A549 (cell line): ENCODE measurements around the gene GRIK4. TPM values are rescaled to one million over a fixed set of nuclear protein-coding genes. Genes with fewer than 3 reads are reported as not detected.

Experiments used
- ATAC-seq, 2 experiments: fragments of 200-7000 bp in 1 of 2; fragments of >200 bp in 1 of 2; cut with Nextera tagmentation in 1 of 2; cut with Tn5 transposase in 1 of 2; 3 replicates each; pipeline versions ENCODE4 v1.8.0 to v1.9.1; 2018 to 2020; ENCODE audit warnings: mild to moderate bottlenecking in 1 of 2, moderate library complexity in 1 of 2
- CTCF ChIA-PET: fragments of 300-600 bp; sonication (Branson Sonifier 250); formaldehyde crosslinking; extraction: SDS; loops from one replicate; lab custom pipeline; 2021; ENCODE audit warnings: antibody characterized with exemption, inconsistent platforms; lab: Yijun Ruan, JAX
- POLR2A ChIA-PET: fragments of 350-600 bp; formaldehyde crosslinking; extraction: SDS; loops from one replicate; lab custom pipeline; 2021; ENCODE audit warnings: antibody characterized with exemption, inconsistent platforms; lab: Yijun Ruan, JAX
- DNase-seq, 2 experiments: peaks; one replicate each; pipeline versions ENCODE4 v3.0.0 to v3.0.0-alpha.2; 2011 to 2016; ENCODE audit warnings: low read depth in 1 of 2, low spot score in 1 of 2
- FAIRE-seq: peaks from 2 replicates; lab custom pipeline; 2011; peaks lifted over from hg19 to GRCh38; lab: Jason Lieb, UNC
- H3K27ac ChIP-seq, 2 experiments: fragments of >200 bp; sonication (Bioruptor Twin); formaldehyde crosslinking; 3 replicates each; pipeline ENCODE4 v1.5.1; 2016 to 2017
- H3K4me1 ChIP-seq: fragments of >200 bp; sonication (Bioruptor Twin); formaldehyde crosslinking; 3 replicates; pipeline ENCODE4 v1.6.1; 2016
- H3K4me2 ChIP-seq: fragments of >200 bp; sonication (Bioruptor Twin); formaldehyde crosslinking; 3 replicates; pipeline ENCODE4 v1.6.1; 2016
- H3K4me3 ChIP-seq: fragments of >200 bp; sonication (Bioruptor Twin); formaldehyde crosslinking; 3 replicates; pipeline ENCODE4 v1.5.1; 2016
- H3K9me3 ChIP-seq: fragments of >200 bp; sonication (Bioruptor Twin); formaldehyde crosslinking; 3 replicates; pipeline ENCODE4 v1.6.1; 2016
- BHLHE40 ChIP-seq: IDR thresholded peaks from 2 replicates; pipeline ENCODE4 v1.6.1; 2012; ENCODE audit warnings: low read depth, low read length, inconsistent platforms
- CBX2 ChIP-seq: fragments of 200-600 bp; sonication (generic); IDR thresholded peaks from 2 replicates; pipeline ENCODE4 v1.6.1; 2016; ENCODE audit warnings: low read depth, mild to moderate bottlenecking, borderline replicate concordance
- CHD2 ChIP-seq: fragments of 150-350 bp; IDR thresholded peaks from 2 replicates; pipeline ENCODE4 v1.6.1; 2014; ENCODE audit warnings: low read length; ENCODE audit not compliant: partially characterized antibody
- EHF ChIP-seq: fragments of 250-450 bp; sonication (Bioruptor Pico); IDR thresholded peaks from 2 replicates; pipeline ENCODE4 v1.5.0; 2020; ENCODE audit warnings: mild to moderate bottlenecking
- EHMT2 ChIP-seq: fragments of 200-600 bp; sonication (generic); IDR thresholded peaks from 2 replicates; pipeline ENCODE4 v1.6.1; 2016; ENCODE audit warnings: antibody characterized with exemption, low read depth, mild to moderate bottlenecking, moderate library complexity
- ESRRA ChIP-seq: fragments of 150-350 bp; IDR thresholded peaks from 2 replicates; pipeline ENCODE4 v1.6.1; 2014; ENCODE audit warnings: mild to moderate bottlenecking, low read length, borderline replicate concordance
- GATA3 ChIP-seq: IDR thresholded peaks from 2 replicates; pipeline ENCODE4 v1.6.1; 2012; ENCODE audit warnings: borderline replicate concordance
- HDAC2 ChIP-seq: fragments of 200-600 bp; sonication (generic); IDR thresholded peaks from 2 replicates; pipeline ENCODE4 v1.6.1; 2016
- HES2 ChIP-seq: fragments of >200 bp; sonication (Bioruptor Twin); formaldehyde crosslinking; IDR thresholded peaks from 2 replicates; pipeline ENCODE4 v1.6.1; 2016
- HOXA7 ChIP-seq: fragments of 250-450 bp; sonication (Bioruptor Pico); IDR thresholded peaks from 2 replicates; pipeline ENCODE4 v1.5.0; 2020; ENCODE audit warnings: mild to moderate bottlenecking, moderate library complexity
- JUN ChIP-seq, 2 experiments: fragments of >200 bp; sonication (Bioruptor Twin); formaldehyde crosslinking; IDR thresholded peaks; 2 replicates in 1 of 2; 3 replicates in 1 of 2; pipeline ENCODE4 v1.6.1; 2016 to 2017
- JUNB ChIP-seq: fragments of >200 bp; sonication (Bioruptor Twin); formaldehyde crosslinking; IDR thresholded peaks from 2 replicates; pipeline ENCODE4 v1.6.1; 2016
- KDM5A ChIP-seq: fragments of 200-600 bp; sonication (generic); IDR thresholded peaks from 2 replicates; pipeline ENCODE4 v1.6.1; 2016; ENCODE audit warnings: antibody characterized with exemption, mild to moderate bottlenecking
- MYC ChIP-seq: IDR thresholded peaks from 2 replicates; pipeline ENCODE4 v1.6.1; 2012; ENCODE audit warnings: mild to moderate bottlenecking, inconsistent platforms, low read length, improper control_type of control experiment, borderline replicate concordance
- NFE2L2 ChIP-seq: fragments of 150-350 bp; conservative IDR thresholded peaks from 2 replicates; pipeline ENCODE4 v1.6.1; 2014; ENCODE audit warnings: low read length
- NPAS2 ChIP-seq: fragments of 250-450 bp; sonication (Bioruptor Pico); IDR thresholded peaks from 2 replicates; pipeline ENCODE4 v1.8.0; 2022; ENCODE audit warnings: mild to moderate bottlenecking, moderate library complexity, borderline replicate concordance
- PBX3 ChIP-seq: IDR thresholded peaks from 2 replicates; pipeline ENCODE4 v1.6.1; 2012
- PHF8 ChIP-seq: fragments of 200-600 bp; sonication (generic); IDR thresholded peaks from 2 replicates; pipeline ENCODE4 v1.6.1; 2016; ENCODE audit warnings: low read depth, mild to moderate bottlenecking, antibody characterized with exemption, moderate library complexity, borderline replicate concordance
- POLR2A ChIP-seq: IDR thresholded peaks from 2 replicates; pipeline ENCODE4 v1.6.1; 2012; ENCODE audit warnings: mild to moderate bottlenecking, low read length
- POLR2AphosphoS2 ChIP-seq: conservative IDR thresholded peaks from 2 replicates; pipeline ENCODE4 v1.6.1; 2012; ENCODE audit warnings: low read length, improper control_type of control experiment, inconsistent platforms
- RARB ChIP-seq: fragments of 250-450 bp; sonication (Bioruptor Pico); IDR thresholded peaks from 2 replicates; pipeline ENCODE4 v1.8.0; 2021; ENCODE audit warnings: mild to moderate bottlenecking, moderate library complexity
- RCOR1 ChIP-seq: fragments of 150-350 bp; IDR thresholded peaks from 2 replicates; pipeline ENCODE4 v1.6.1; 2014; ENCODE audit warnings: antibody characterized with exemption, low read length, low read depth
- RNF2 ChIP-seq: fragments of 200-600 bp; sonication (generic); IDR thresholded peaks from 2 replicates; pipeline ENCODE4 v1.6.1; 2016; ENCODE audit warnings: low read depth, mild to moderate bottlenecking, antibody characterized with exemption, moderate library complexity, borderline replicate concordance
- USF2 ChIP-seq: fragments of 450-650 bp; IDR thresholded peaks from 2 replicates; pipeline ENCODE4 v1.6.1; 2014; ENCODE audit warnings: antibody characterized with exemption
- ZNF302 ChIP-seq: fragments of 250-450 bp; sonication (Bioruptor Pico); IDR thresholded peaks from 2 replicates; pipeline ENCODE4 v1.9.0; 2021; ENCODE audit warnings: inconsistent platforms, mild to moderate bottlenecking, moderate library complexity
- WGBS: methylation state at CpG from one replicate; pipeline ENCODE4 v1.1.6; 2017; ENCODE audit errors: missing lambda C conversion rate; 5-methylcytosine and 5-hydroxymethylcytosine counted together
- polyA plus RNA-seq, 4 experiments: library from polyadenylated mRNA; depleted of rRNA in 3 of 4; stranded (reverse); fragments of >200 nt; fragmentation: RNase III in 1 of 4; extraction: RNeasy Plus Mini Kit Qiagen cat#74134 plus additional on column Dnase treatment in 1 of 4; gene quantifications; 2 replicates in 3 of 4; 3 replicates in 1 of 4; pipeline ENCODE4 v1.2.3, GENCODE V29; 2011 to 2017
- TF ChIP-seq, protein P1 (sequence below): fragments of >200 bp; sonication (Bioruptor Twin); formaldehyde crosslinking; IDR thresholded peaks from 3 replicates; pipeline ENCODE4 v1.6.1; 2016
- TF ChIP-seq, protein P2 (sequence below): IDR thresholded peaks from 2 replicates; pipeline ENCODE4 v1.6.1; 2012; ENCODE audit warnings: low read depth, borderline replicate concordance
- TF ChIP-seq, protein P3 (sequence below): IDR thresholded peaks from 2 replicates; pipeline ENCODE4 v1.6.1; 2012

GRIK4 gene
- polyA plus RNA-seq, 2 of the 4 experiments (the other 2 are of a cell fraction): 0.01 TPM; not detected in 1

GRCh38 chr11:120717623-120718022 is 206.1 kb downstream of the GRIK4 start (continued):
- no peak for TF ChIP-seq HOXA7
- TF ChIP-seq BHLHE40: no peak

DNA sequence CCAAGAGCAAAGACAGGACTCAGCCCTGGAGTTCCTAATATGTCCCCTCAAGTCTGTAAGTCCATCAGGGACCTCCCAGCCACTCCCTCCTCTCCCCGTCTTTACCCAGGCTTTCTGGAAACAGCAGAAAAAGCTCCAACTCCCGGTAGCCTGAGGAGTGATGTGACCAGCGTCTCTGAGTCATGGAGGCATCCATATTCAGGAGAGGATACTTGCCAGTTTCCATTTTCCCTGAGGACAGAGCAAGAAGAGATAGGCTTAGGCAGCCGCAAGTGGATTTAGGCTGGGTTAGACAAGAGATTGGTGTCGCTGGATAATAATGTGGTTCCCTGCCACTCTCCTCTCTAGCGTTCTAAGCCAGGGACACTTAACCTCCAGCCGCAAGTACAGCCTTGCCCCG is 206.6 kb downstream of the GRIK4 start:
- Histone ChIP-seq H3K9me3 (no peaks in the 10 kb centered on the region), H3K4me2 (no peak overlapping the region), H3K4me3 (no peak overlapping the region), H3K27ac (no peak overlapping the region), H3K4me1 (no peaks in the 10 kb centered on the region)
- ATAC-seq (no peak), DNase-seq (no peak), FAIRE-seq (no peak)
- CTCF ChIA-PET: no interaction called here
- POLR2A ChIA-PET: no interaction called here
- 65% methylated on average over 6 of the region's 8 CpGs for WGBS
- TF ChIP-seq RNF2 (no peak), ESRRA (no peak), GATA3 (no peak), POLR2A (no peak), CBX2 (no peak), JUN (IDR thresholded peaks at IDR 0.05) (no peak), CHD2 (no peak), EHMT2 (no peak)

DNA sequence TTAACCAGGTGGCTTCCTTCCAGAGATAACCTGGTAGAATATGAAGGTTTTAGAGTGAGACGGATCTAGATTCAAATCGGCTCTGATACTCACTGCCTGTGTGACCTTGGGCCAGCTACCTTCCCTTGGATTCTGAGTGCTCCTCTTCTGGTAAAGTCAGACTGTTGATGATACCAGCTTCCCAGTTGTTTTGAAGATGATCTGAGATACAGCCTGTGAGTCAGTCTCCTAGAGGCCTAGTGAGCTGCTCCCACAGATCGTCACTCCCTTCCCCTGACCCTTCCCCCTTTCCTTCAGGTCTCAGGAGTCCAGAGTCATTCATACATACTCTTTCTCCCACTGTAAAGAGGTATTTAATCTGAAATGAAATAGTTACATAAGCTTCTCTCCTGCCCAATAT is 207.8 kb downstream of the GRIK4 start:
- TF ChIP-seq ZNF302 (CRISPR knock-in tag) (no peak), NFE2L2 (no peak), EHF (CRISPR knock-in tag) (no peak), HES2 (no peak), POLR2A (no peak), NPAS2 (no peak)
- TF ChIP-seq, protein P1, sequence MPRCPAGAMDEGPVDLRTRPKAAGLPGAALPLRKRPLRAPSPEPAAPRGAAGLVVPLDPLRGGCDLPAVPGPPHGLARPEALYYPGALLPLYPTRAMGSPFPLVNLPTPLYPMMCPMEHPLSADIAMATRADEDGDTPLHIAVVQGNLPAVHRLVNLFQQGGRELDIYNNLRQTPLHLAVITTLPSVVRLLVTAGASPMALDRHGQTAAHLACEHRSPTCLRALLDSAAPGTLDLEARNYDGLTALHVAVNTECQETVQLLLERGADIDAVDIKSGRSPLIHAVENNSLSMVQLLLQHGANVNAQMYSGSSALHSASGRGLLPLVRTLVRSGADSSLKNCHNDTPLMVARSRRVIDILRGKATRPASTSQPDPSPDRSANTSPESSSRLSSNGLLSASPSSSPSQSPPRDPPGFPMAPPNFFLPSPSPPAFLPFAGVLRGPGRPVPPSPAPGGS: no peak
- Histone ChIP-seq H3K4me3 (no peak overlapping the region), H3K27ac (no peak overlapping the region), H3K9me3 (no peaks in the 10 kb centered on the region), H3K4me1 (no peaks in the 10 kb centered on the region), H3K4me2 (no peak overlapping the region)
- ChIA-PET POLR2A (no interaction called here), CTCF (interaction anchor here (0.8 to 1.4 kb wide), 3 partner anchors 9 to 83 kb away, joined by 3 to 5 read pairs (median 4); no protein-coding TSS in a partner anchor)
- 49% methylated on average over 3 of the region's 3 CpGs for WGBS
- ATAC-seq (no peak), DNase-seq (no peak), FAIRE-seq (no peak)

GRCh38 chr11:120720760-120721159 is 209.2 kb downstream of the GRIK4 start:
- H3K4me1 ChIP-seq: no peaks in the 10 kb centered on the region
- ATAC-seq (no peak), DNase-seq (no peak), FAIRE-seq (no peak)
- no peak overlapping the region for H3K4me3 ChIP-seq
- no peak overlapping the region for H3K4me2 ChIP-seq
- TF ChIP-seq JUNB (no peak), KDM5A (no peak), EHF (CRISPR knock-in tag) (no peak), HDAC2 (no peak), ZNF302 (CRISPR knock-in tag) (no peak), GATA3 (no peak), MYC (no peak), EHMT2 (no peak), POLR2AphosphoS2 (no peak), CBX2 (no peak), RCOR1 (no peak), CHD2 (no peak), PBX3 (no peak), RARB (CRISPR knock-in tag) (no peak), NPAS2 (no peak), PHF8 (no peak), USF2 (no peak), HOXA7 (no peak)
- TF ChIP-seq, protein P2, sequence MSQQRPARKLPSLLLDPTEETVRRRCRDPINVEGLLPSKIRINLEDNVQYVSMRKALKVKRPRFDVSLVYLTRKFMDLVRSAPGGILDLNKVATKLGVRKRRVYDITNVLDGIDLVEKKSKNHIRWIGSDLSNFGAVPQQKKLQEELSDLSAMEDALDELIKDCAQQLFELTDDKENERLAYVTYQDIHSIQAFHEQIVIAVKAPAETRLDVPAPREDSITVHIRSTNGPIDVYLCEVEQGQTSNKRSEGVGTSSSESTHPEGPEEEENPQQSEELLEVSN: no peak
- TF ChIP-seq, protein P3, sequence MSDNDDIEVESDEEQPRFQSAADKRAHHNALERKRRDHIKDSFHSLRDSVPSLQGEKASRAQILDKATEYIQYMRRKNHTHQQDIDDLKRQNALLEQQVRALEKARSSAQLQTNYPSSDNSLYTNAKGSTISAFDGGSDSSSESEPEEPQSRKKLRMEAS: no peak
- 4% methylated on average over 1 of the region's 1 CpG for WGBS
- ChIA-PET POLR2A (no interaction called here), CTCF (no interaction called here)
- no peaks in the 10 kb centered on the region for H3K9me3 ChIP-seq
- no peak overlapping the region for H3K27ac ChIP-seq
